Fibroblast of lung (primary cell): ENCODE results near the gene CBX8. TPM values are rescaled to one million over a fixed set of nuclear protein-coding genes. Genes with fewer than 3 reads are reported as not detected.

Experiments
- DNase-seq, 2 donors: peaks; one replicate each; pipeline versions ENCODE4 v3.0.0 to v3.0.0-alpha.2; 2010; ENCODE audit warnings: low read depth in 2 of 2
- H2AFZ ChIP-seq: 2 replicates; pipeline ENCODE4 v1.5.1; 2012; ENCODE audit warnings: low read length, control low read depth, inconsistent platforms
- H3K27ac ChIP-seq: 2 replicates; pipeline ENCODE4 v1.5.1; 2011; ENCODE audit warnings: low read length, control low read depth; ENCODE audit not compliant: insufficient read depth
- H3K27me3 ChIP-seq: 2 replicates; pipeline ENCODE4 v1.5.1; 2011; ENCODE audit warnings: mild to moderate bottlenecking, low read length; ENCODE audit not compliant: control insufficient read depth, insufficient read depth
- H3K36me3 ChIP-seq: 2 replicates; pipeline ENCODE4 v1.5.1; 2011; ENCODE audit warnings: low read length; ENCODE audit not compliant: control insufficient read depth, insufficient read depth
- H3K4me1 ChIP-seq: 2 replicates; pipeline ENCODE4 v1.5.1; 2011; ENCODE audit warnings: low read length; ENCODE audit not compliant: control insufficient read depth, insufficient read depth; ENCODE audit errors: extremely low read depth
- H3K4me2 ChIP-seq: 2 replicates; pipeline ENCODE4 v1.5.1; 2011; ENCODE audit warnings: low read length, control low read depth; ENCODE audit not compliant: insufficient read depth; ENCODE audit errors: extremely low read depth
- H3K4me3 ChIP-seq, 4 experiments: fragments of 200-600 bp in 1 of 4; sonication (generic) in 1 of 4; replicated peaks in 1 of 4; 2 replicates each; pipeline ENCODE4 v1.5.1; 2011 to 2016; ENCODE audit warnings: low read length in 4 of 4, low read depth in 3 of 4, mild to moderate bottlenecking in 3 of 4, control low read depth in 2 of 4, inconsistent platforms in 1 of 4, mixed read lengths in 1 of 4; ENCODE audit not compliant: insufficient read depth in 1 of 4; ENCODE audit errors: control extremely low read depth in 1 of 4
- H3K79me2 ChIP-seq: 2 replicates; pipeline ENCODE4 v1.5.1; 2012; ENCODE audit warnings: mild to moderate bottlenecking, low read length, inconsistent platforms; ENCODE audit not compliant: control insufficient read depth, insufficient read depth
- H3K9ac ChIP-seq: 2 replicates; pipeline ENCODE4 v1.5.1; 2011; ENCODE audit warnings: mild to moderate bottlenecking, low read length, control low read depth; ENCODE audit not compliant: insufficient read depth
- H3K9me3 ChIP-seq: 2 replicates; pipeline ENCODE4 v1.5.1; 2012; ENCODE audit warnings: low read depth, low read length; ENCODE audit not compliant: control insufficient read depth, insufficient read depth
- H4K20me1 ChIP-seq: 2 replicates; pipeline ENCODE4 v1.5.1; 2011; ENCODE audit warnings: low read length; ENCODE audit not compliant: control insufficient read depth, insufficient read depth; ENCODE audit errors: extremely low read depth
- CTCF ChIP-seq, 2 donors: IDR thresholded peaks in 1 of 2; conservative IDR thresholded peaks in 1 of 2; 1 replicate in 1 of 2; 2 replicates in 1 of 2; pipeline ENCODE4 v1.5.1; 2011 to 2012; ENCODE audit warnings: low read length in 2 of 2, control low read depth in 1 of 2, inconsistent platforms in 1 of 2, low read depth in 1 of 2, mild to moderate bottlenecking in 1 of 2
- EZH2 ChIP-seq: IDR thresholded peaks from 2 replicates; pipeline ENCODE4 v1.5.1; 2012; ENCODE audit warnings: low read length, control low read depth, mild to moderate bottlenecking; ENCODE audit errors: missing control alignments
- polyA plus RNA-seq, 2 donors: library from polyadenylated mRNA; depleted of rRNA in 1 of 2; stranded (reverse) in 1 of 2; unstranded in 1 of 2; fragments of >200 nt; gene quantifications; 2 replicates each; pipeline ENCODE4 v1.2.1, GENCODE V29; 2011 to 2012; ENCODE audit warnings: missing spikeins in 1 of 2
- total RNA-seq: library from RNA; depleted of rRNA; stranded (reverse); fragments of >200 nt; gene quantifications from 2 replicates; pipeline ENCODE4 v1.2.1, GENCODE V29; 2014

The CBX8 gene
- total and polyA plus RNA-seq, 2 donors (not counting 1 experiment from before 2014, with no cell fraction given) = 0.19 to 4.0 TPM

DNA sequence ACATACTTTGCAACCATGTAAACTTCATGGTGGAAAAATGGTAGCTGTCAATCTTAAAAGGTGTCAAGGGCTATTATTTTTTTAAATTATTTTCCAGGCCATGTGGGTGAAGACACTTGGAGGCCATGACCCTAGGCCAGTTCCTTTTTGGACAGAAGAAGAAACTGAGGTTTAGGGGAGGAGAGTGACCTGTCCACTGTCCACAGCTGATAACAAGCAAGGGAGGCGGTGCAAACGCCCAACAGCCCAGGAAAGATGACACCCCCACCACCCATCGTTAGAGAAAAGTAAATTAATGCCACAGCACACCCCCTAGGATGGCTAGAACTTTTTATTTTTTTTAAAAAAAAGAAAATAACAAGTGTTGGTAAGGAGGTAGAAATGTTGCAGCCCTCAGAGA, 46.9 kb downstream of the CBX8 start:
- no peak overlapping the region for H3K4me2 ChIP-seq
- no peak overlapping the region for H2AFZ ChIP-seq
- H4K20me1 ChIP-seq = no peaks in the 10 kb centered on the region
- DNase-seq = no peak
- H3K36me3 ChIP-seq = no peaks in the 10 kb centered on the region
- no peaks in the 10 kb centered on the region for H3K9me3 ChIP-seq
- H3K4me3 ChIP-seq = no peak overlapping the region
- TF ChIP-seq CTCF (conservative IDR thresholded peaks at IDR 0.05 in 1 of 2, IDR thresholded peaks at IDR 0.05 in 1 of 2; ENCODE audit: low read depth in 1 of 2, low read length in 2 of 2) (no peak), EZH2 (no peak)
- H3K27me3 ChIP-seq = peaks cover 30% of the 10 kb centered on the region
- no peaks in the 10 kb centered on the region for H3K79me2 ChIP-seq
- no peak overlapping the region for H3K9ac ChIP-seq
- H3K4me1 ChIP-seq = no peaks in the 10 kb centered on the region
- H3K27ac ChIP-seq = no peak overlapping the region

DNA sequence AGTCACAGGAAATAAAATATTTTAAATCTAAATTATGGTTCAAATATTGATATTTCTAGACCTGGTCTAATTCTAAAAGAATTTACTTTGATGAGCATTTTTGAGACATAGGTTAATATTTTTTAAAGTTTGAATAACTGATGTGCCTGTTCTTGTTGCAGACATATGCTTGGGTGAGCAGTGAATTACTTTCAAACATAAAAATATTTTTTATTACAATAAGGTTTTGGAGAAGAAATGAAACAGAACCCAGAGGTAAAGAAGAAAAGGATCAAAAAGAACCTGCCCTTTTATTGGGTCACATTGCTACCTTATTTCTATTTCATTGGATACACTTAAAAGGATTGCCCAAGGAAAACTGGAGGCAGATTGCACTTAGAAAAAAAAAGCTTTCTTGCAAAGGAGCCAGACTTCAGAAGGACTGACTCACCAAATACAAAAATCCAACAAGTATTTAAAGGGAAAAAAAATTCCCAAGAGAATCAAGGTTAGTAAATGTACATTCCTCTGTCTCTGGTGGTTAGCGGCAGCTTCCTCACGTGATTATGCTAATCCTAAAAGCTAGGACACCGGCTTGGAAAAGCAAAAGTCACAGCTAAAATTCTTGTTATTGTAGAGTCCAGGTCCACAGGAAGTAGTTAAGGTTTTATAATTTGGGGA, 47.6 kb downstream of the CBX8 start:
- H2AFZ ChIP-seq = no peak overlapping the region
- DNase-seq = peak; percentile 67 to 74
- no peaks in the 10 kb centered on the region for H3K9me3 ChIP-seq
- no peak overlapping the region for H3K4me2 ChIP-seq
- H3K4me3 ChIP-seq = no peak overlapping the region
- H3K9ac ChIP-seq = no peak overlapping the region
- H3K4me1 ChIP-seq = no peaks in the 10 kb centered on the region
- no peaks in the 10 kb centered on the region for H3K79me2 ChIP-seq
- TF ChIP-seq EZH2 = no peak
- TF ChIP-seq CTCF (conservative IDR thresholded peaks at IDR 0.05 in 1 of 2, IDR thresholded peaks at IDR 0.05 in 1 of 2; ENCODE audit: low read depth in 1 of 2, low read length in 2 of 2) = no peak
- no peaks in the 10 kb centered on the region for H4K20me1 ChIP-seq
- H3K27ac ChIP-seq = no peak overlapping the region
- peaks cover 30% of the 10 kb centered on the region for H3K27me3 ChIP-seq
- H3K36me3 ChIP-seq = no peaks in the 10 kb centered on the region

DNA sequence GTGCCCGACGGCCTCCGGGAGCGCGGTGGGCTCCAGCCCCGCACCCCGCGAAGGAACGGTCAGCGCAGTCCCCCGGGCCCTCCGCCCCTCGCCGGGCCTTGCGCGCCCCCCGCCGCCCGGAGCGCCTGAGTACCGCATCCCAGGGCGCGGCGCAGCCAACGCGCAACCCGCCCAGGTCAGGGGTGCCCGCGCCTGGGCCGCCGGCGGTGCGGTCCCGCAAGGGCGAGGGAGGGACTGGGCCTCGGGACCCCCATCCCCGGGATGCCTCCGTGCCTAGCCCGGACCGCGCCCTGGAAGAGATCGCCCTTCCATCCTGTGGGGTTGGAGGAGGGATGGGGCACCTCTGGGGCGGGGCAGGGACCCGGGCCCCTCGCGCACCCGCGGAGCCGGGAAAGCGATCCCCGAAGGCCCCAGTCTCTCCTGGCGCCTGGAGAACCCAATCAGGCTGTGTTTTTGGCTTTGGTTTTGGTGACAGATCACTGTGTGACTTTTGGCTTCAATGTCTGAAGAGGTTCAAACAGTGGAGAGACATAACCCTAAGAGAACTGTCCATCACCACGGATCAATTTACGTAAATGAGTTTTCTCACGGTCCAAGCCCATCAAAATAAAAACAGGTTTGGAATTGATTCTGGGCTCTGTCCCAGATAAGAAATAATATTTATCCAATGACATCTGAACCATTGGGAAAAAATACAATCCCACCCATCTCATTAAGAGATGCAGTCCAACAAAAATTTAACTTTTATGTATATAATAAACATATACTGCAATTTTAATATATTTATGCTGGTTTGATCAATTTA, 48.4 kb downstream of the CBX8 start:
- H4K20me1 ChIP-seq = no peaks in the 10 kb centered on the region
- H3K4me1 ChIP-seq = no peaks in the 10 kb centered on the region
- peak; percentile 53 for TF ChIP-seq EZH2
- no peak for TF ChIP-seq CTCF (conservative IDR thresholded peaks at IDR 0.05 in 1 of 2, IDR thresholded peaks at IDR 0.05 in 1 of 2; ENCODE audit: low read depth in 1 of 2, low read length in 2 of 2)
- H3K4me2 ChIP-seq = no peak overlapping the region
- peaks cover 28% of the 10 kb centered on the region for H3K27me3 ChIP-seq
- H3K27ac ChIP-seq = no peak overlapping the region
- H3K79me2 ChIP-seq = no peaks in the 10 kb centered on the region
- H3K4me3 ChIP-seq = no peak overlapping the region
- no peak overlapping the region for H2AFZ ChIP-seq
- no peaks in the 10 kb centered on the region for H3K36me3 ChIP-seq
- DNase-seq = no peak
- no peak overlapping the region for H3K9ac ChIP-seq
- H3K9me3 ChIP-seq = no peaks in the 10 kb centered on the region
